ENCODE data around the gene TTC34.

DNA sequence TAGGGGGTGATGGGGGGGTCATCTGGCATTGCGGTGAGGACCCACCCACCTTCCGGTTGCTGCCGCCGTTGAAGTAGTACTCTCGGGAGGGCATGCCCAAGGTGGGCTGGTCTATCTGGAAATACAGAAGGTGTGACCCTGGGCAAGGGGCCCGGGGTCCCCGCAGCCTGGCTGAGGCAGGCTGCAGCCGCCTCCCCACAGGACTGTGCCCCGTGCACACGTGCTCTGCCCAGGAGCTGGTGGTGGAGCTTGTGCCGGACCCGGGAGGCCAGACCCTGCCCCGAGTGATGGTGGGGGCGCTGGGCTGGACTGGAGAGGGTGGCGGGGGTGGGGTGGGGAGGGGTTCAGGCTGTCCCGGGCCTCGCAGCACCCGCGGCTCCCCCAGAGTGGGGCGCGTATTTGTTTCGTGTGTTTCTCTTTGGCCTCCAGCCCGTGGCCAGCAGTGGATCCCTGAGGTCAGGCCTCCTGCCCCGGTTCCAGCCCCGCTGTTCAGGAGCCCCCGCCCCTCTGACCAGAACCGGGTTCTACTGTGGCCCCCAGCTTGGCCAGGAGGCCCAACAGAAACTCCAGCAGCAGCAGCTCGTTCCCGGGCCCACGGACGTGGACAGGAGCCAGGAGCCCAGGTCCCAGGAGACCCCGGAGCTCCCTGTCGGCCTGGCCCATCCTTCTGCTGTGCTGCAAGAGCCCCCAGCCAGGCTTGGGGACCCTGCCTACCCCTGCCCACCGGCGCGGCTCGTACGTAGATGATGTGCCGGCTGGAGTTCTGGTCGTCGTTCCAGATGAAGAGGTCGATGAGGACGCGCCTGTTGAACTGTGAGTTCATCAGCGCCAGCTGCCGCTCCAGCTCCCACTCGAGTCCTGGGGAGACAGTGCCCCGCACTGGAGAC lies 195.7 kb downstream of the TTC34 start:
- TF ChIP-seq EZH2phosphoT487 (IDR thresholded peaks at IDR 0.05; ENCODE audit: borderline replicate concordance, low read depth): no peak
- no peak for TF ChIP-seq CTCF (IDR thresholded peaks at IDR 0.05)
- no peak for TF ChIP-seq TCF12 (IDR thresholded peaks at IDR 0.05)
- TF ChIP-seq, protein P1, sequence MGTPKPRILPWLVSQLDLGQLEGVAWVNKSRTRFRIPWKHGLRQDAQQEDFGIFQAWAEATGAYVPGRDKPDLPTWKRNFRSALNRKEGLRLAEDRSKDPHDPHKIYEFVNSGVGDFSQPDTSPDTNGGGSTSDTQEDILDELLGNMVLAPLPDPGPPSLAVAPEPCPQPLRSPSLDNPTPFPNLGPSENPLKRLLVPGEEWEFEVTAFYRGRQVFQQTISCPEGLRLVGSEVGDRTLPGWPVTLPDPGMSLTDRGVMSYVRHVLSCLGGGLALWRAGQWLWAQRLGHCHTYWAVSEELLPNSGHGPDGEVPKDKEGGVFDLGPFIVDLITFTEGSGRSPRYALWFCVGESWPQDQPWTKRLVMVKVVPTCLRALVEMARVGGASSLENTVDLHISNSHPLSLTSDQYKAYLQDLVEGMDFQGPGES (IDR thresholded peaks at IDR 0.05; ENCODE audit: low read depth, low read length): no peak
- TF ChIP-seq SIN3A (IDR thresholded peaks at IDR 0.05; ENCODE audit: borderline replicate concordance, low read depth, low read length): no peak
- TF ChIP-seq, protein P2, sequence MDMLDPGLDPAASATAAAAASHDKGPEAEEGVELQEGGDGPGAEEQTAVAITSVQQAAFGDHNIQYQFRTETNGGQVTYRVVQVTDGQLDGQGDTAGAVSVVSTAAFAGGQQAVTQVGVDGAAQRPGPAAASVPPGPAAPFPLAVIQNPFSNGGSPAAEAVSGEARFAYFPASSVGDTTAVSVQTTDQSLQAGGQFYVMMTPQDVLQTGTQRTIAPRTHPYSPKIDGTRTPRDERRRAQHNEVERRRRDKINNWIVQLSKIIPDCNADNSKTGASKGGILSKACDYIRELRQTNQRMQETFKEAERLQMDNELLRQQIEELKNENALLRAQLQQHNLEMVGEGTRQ (IDR thresholded peaks at IDR 0.05; ENCODE audit: borderline replicate concordance, low read depth, low read length): no peak
- TF ChIP-seq MXI1 (IDR thresholded peaks at IDR 0.05; ENCODE audit: low read depth, low read length): no peak
- no peak for TF ChIP-seq POLR2AphosphoS5 (IDR thresholded peaks at IDR 0.05; ENCODE audit: low read depth, low read length)
- TF ChIP-seq TAF1 (IDR thresholded peaks at IDR 0.05; ENCODE audit: borderline replicate concordance, low read depth, low read length): no peak
- TF ChIP-seq EP300 (IDR thresholded peaks at IDR 0.05; ENCODE audit: borderline replicate concordance in 1 of 2, low read depth in 1 of 2, low read length in 1 of 2): no peak
- TF ChIP-seq GABPA (IDR thresholded peaks at IDR 0.05; ENCODE audit: low read depth): no peak
- no peak for TF ChIP-seq PBX3 (IDR thresholded peaks at IDR 0.05)
- no peak for TF ChIP-seq TEAD4 (IDR thresholded peaks at IDR 0.05; ENCODE audit: borderline replicate concordance, insufficient read depth)
